Testis (tissue), 3 donors: Measurements from ENCODE around the gene ITPKB. TPM values are rescaled to one million over a fixed set of nuclear protein-coding genes. Genes with fewer than 3 reads are reported as not detected.

Experiments used
- DNase-seq: peaks from one replicate; pipeline ENCODE4 v3.0.0-alpha.2; 2019
- H3K27ac ChIP-seq, 2 donors: fragments of 200-600 bp; sonication (generic); one replicate each; pipeline ENCODE4 v1.5.1; 2019
- H3K27me3 ChIP-seq: fragments of 200-600 bp; sonication (generic); one replicate; pipeline ENCODE4 v1.5.1; 2019
- H3K36me3 ChIP-seq: fragments of 200-600 bp; sonication (generic); one replicate; pipeline ENCODE4 v1.5.1; 2017; ENCODE audit warnings: low read depth; ENCODE audit errors: missing control alignments
- H3K4me1 ChIP-seq: fragments of 200-600 bp; sonication (generic); one replicate; pipeline ENCODE4 v1.5.1; 2019
- H3K4me3 ChIP-seq, 2 donors: fragments of 200-600 bp; sonication (generic); one replicate each; pipeline ENCODE4 v1.5.1; 2017 to 2019
- H3K9me3 ChIP-seq: fragments of 200-600 bp; sonication (generic); one replicate; pipeline ENCODE4 v1.5.1; 2017
- CTCF ChIP-seq, 3 experiments: fragments of 450-650 bp in 2 of 3; fragments of 200-600 bp in 1 of 3; sonication (generic) in 1 of 3; IDR thresholded peaks; one replicate each; pipeline ENCODE4 v1.5.1; 2016 to 2019; ENCODE audit warnings: antibody characterized with exemption in 3 of 3, mild to moderate bottlenecking in 2 of 3, moderate library complexity in 1 of 3
- POLR2A ChIP-seq: fragments of 450-650 bp; IDR thresholded peaks from one replicate; pipeline ENCODE4 v1.6.1; 2017; ENCODE audit warnings: antibody characterized with exemption, mild to moderate bottlenecking, moderate library complexity
- WGBS, 2 donors: methylation state at CpG; one replicate each; pipeline ENCODE4 v1.1.5; 2018; 5-methylcytosine and 5-hydroxymethylcytosine counted together
- intact Hi-C: fragments of 100-400 bp; cut with DNase I; formaldehyde crosslinking; loops from one replicate; pipeline ENCODE4 v1.15.1; 2023; ENCODE audit warnings: low total_unique reads
- polyA plus RNA-seq: library from polyadenylated mRNA; stranded (reverse); fragments of 350-450 nt; fragmentation: Illumina TruSeq; extraction: RNeasy Lipid Tissue Mini Kit (QIAGEN cat#74804); gene quantifications from one replicate; pipeline ENCODE4 v1.2.3, GENCODE V29; 2014; ENCODE audit warnings: low read depth, low replicate concordance; ENCODE audit not compliant: insufficient read depth
- total RNA-seq, 2 donors: library from RNA; depleted of rRNA; stranded (reverse); fragments of >200 nt; gene quantifications; one replicate each; pipeline ENCODE4 v1.2.3, GENCODE V29; 2016

The ITPKB gene
- total and polyA plus RNA-seq, 3 donors from 2014 or later, result 11.4 to 18.0 (median 13.5) TPM

DNA sequence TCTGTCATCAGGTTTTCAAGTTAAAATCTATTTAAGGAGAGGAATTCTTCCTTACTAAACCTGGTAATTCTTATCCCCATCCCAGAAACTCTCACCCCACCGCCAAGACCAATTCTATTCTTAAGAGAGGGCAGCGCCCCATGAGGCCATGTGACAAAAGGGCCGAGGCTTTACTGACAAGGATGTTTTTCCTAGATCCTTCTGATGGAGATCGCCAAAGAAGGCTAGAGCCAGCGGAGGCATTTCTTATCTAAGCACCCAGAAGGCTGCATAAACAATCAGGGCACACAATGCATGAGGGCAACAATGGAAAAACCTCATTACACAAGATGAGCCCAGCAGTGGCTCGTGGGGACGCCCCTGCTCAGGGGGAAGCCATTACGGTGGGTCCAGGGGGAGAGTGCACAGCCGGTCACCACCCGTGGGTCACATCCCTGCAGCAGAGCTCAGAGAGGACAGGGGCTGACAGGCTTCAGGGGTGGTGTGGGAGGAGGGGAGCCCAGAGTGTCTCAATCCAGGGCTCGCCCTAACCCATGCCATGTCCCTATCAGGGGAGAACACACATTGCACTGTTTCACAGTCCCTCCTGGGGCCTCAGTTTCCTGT, 88.7 kb downstream of the ITPKB start:
- no peak for DNase-seq

GRCh38 chr1:226649780-226650179, 89.3 kb downstream of the ITPKB start:
- Histone ChIP-seq H3K27ac (no peak overlapping the region), H3K36me3 (no peaks in the 10 kb centered on the region), H3K4me1 (peaks cover 2% of the 10 kb centered on the region), H3K4me3 (no peak overlapping the region), H3K27me3 (no peaks in the 10 kb centered on the region), H3K9me3 (no peaks in the 10 kb centered on the region)
- DNase-seq, result no peak
- no peak for TF ChIP-seq CTCF (IDR thresholded peaks at IDR 0.05)
- TF ChIP-seq POLR2A, result no peak
- intact Hi-C loops, result loop anchor here (10.0 kb wide), 1 partner anchor 85 kb away; the partner anchor contains the start of gene ITPKB
- WGBS, 2 donors, result 84 to 87% methylated on average over 7 of the region's 7 CpGs

More for the DNA sequence above, 88.7 kb downstream of the ITPKB start:
- no peaks in the 10 kb centered on the region for H3K36me3 ChIP-seq
- H3K9me3 ChIP-seq, result no peaks in the 10 kb centered on the region
- peaks cover 3% of the 10 kb centered on the region for H3K4me1 ChIP-seq
- TF ChIP-seq POLR2A (no peak), CTCF (IDR thresholded peaks at IDR 0.05) (no peak)
- H3K4me3 ChIP-seq, result no peak overlapping the region
- H3K27me3 ChIP-seq, result no peaks in the 10 kb centered on the region
- no peak overlapping the region for H3K27ac ChIP-seq
- intact Hi-C loops, result no loop called here
- WGBS, 2 donors, result 86 to 87% methylated on average over 10 to 11 of the region's 11 CpGs

- no peak overlapping the region for H3K4me3 ChIP-seq
- 67 to 85% methylated on average over 8 of the region's 8 CpGs for WGBS, 2 donors
- no peaks in the 10 kb centered on the region for H3K27me3 ChIP-seq
- TF ChIP-seq POLR2A (no peak), CTCF (IDR thresholded peaks at IDR 0.05) (no peak)
- no peaks in the 10 kb centered on the region for H3K9me3 ChIP-seq
- DNase-seq, result no peak
- H3K4me1 ChIP-seq, result peaks cover 2% of the 10 kb centered on the region
- H3K36me3 ChIP-seq, result no peaks in the 10 kb centered on the region
- intact Hi-C loops, result loop anchor here (10.0 kb wide), 1 partner anchor 86 kb away; the partner anchor contains the start of gene ITPKB
- no peak overlapping the region for H3K27ac ChIP-seq
Measured at GRCh38 chr1:226649244-226649643, 89.8 kb downstream of the ITPKB start.

- DNase-seq, result no peak
- Histone ChIP-seq H3K4me3 (no peak overlapping the region), H3K9me3 (no peaks in the 10 kb centered on the region), H3K4me1 (peaks cover 2% of the 10 kb centered on the region), H3K27me3 (no peaks in the 10 kb centered on the region), H3K27ac (no peak overlapping the region), H3K36me3 (no peaks in the 10 kb centered on the region)
- intact Hi-C loops, result loop anchor here (10.0 kb wide), 1 partner anchor 86 kb away; the partner anchor contains the start of gene ITPKB
- 89 to 90% methylated on average over 5 to 6 of the region's 6 CpGs for WGBS, 2 donors
- TF ChIP-seq CTCF (IDR thresholded peaks at IDR 0.05) (no peak), POLR2A (no peak)
Measured at GRCh38 chr1:226648421-226648820, 90.7 kb downstream of the ITPKB start.

DNA sequence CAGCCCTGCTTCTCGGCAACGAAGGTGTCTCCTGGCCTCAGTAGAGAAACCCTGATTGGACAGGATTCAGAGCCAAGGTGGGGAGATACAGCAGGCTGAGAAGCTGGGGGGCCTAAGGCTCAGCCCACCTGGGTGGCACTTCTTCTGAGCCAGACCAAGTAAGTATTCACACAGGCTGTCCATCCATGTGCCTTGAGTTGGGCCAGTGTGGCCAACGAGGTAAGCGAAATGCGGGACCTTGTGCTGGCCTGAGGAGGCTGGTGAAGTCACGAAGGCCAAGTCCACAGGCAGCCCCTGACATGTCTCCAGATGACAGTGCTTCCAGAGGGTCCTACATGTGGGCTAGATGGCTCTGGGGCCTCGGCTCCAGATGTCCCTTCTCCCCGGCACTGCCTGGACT, 91.4 kb downstream of the ITPKB start:
- Histone ChIP-seq H3K4me3 (no peak overlapping the region), H3K4me1 (peaks cover 2% of the 10 kb centered on the region), H3K9me3 (no peaks in the 10 kb centered on the region), H3K27ac (no peak overlapping the region), H3K27me3 (no peaks in the 10 kb centered on the region), H3K36me3 (no peaks in the 10 kb centered on the region)
- WGBS, 2 donors, result 95 to 97% methylated on average over 8 of the region's 8 CpGs
- no peak for DNase-seq
- intact Hi-C loops, result loop anchor here (10.0 kb wide), 1 partner anchor 87 kb away; the partner anchor contains the start of gene ITPKB
- TF ChIP-seq POLR2A, result no peak
- TF ChIP-seq CTCF (IDR thresholded peaks at IDR 0.05), result no peak
